Caco-2 (cell line): ENCODE measurements around the gene PAPOLB. TPM values are rescaled to one million over a fixed set of nuclear protein-coding genes. Genes with fewer than 3 reads are reported as not detected.

Experiments
- BruUV-seq: library from RNA; stranded (reverse); fragments of 400-500 nt; replicated peaks from 2 replicates; lab custom pipeline; 2021; lab: Mats Ljungman, UMichigan
- CTCF ChIA-PET: fragments of 300-600 bp; sonication (Branson Sonifier 250); formaldehyde crosslinking; loops from one replicate; lab custom pipeline; 2022; ENCODE audit warnings: antibody characterized with exemption; lab: Charles Lee
- POLR2A ChIA-PET: fragments of 300-600 bp; sonication (Branson Sonifier 250); formaldehyde crosslinking; loops from one replicate; lab custom pipeline; 2022; ENCODE audit warnings: antibody characterized with exemption; lab: Charles Lee
- DNase-seq, 2 experiments: peaks; one replicate each; pipeline versions ENCODE4 v3.0.0 to v3.0.0-alpha.2; 2020 to 2022
- H3K27me3 ChIP-seq: replicated peaks from 2 replicates; pipeline ENCODE4 v1.6.0; 2011; ENCODE audit warnings: low read length; ENCODE audit not compliant: control insufficient read depth, insufficient read depth
- H3K36me3 ChIP-seq: 2 replicates; pipeline ENCODE4 v1.5.1; 2011; ENCODE audit warnings: low read length; ENCODE audit not compliant: control insufficient read depth, insufficient read depth
- H3K4me1 ChIP-seq: fragments of 250-450 bp; sonication (Bioruptor Pico); 2 replicates; pipeline ENCODE4 v1.5.1; 2020; ENCODE audit warnings: mild to moderate bottlenecking
- H3K4me3 ChIP-seq: 2 replicates; pipeline ENCODE4 v1.5.1; 2011; ENCODE audit warnings: low read depth, mild to moderate bottlenecking, control low read depth, low read length
- H3K9me3 ChIP-seq: fragments of 250-450 bp; sonication (Bioruptor Pico); 2 replicates; pipeline ENCODE4 v1.5.1; 2020; ENCODE audit warnings: mild to moderate bottlenecking, moderate library complexity
- H3K27ac Mint-ChIP-seq: one replicate; pipeline ENCODE4 v1.8.0; 2022; ENCODE audit warnings: mixed read lengths; ENCODE audit not compliant: unreplicated experiment
- H3K27me3 Mint-ChIP-seq: one replicate; pipeline ENCODE4 v1.8.0; 2022; ENCODE audit warnings: mixed read lengths; ENCODE audit not compliant: insufficient read depth, unreplicated experiment
- H3K36me3 Mint-ChIP-seq: one replicate; pipeline ENCODE4 v1.8.0; 2022; ENCODE audit warnings: mild to moderate bottlenecking, mixed read lengths; ENCODE audit not compliant: insufficient read depth, unreplicated experiment
- H3K4me1 Mint-ChIP-seq: one replicate; pipeline ENCODE4 v1.8.0; 2022; ENCODE audit warnings: low read depth, mixed read lengths; ENCODE audit not compliant: unreplicated experiment
- H3K4me3 Mint-ChIP-seq: one replicate; pipeline ENCODE4 v1.8.0; 2022; ENCODE audit warnings: mild to moderate bottlenecking, moderate library complexity, mixed read lengths; ENCODE audit not compliant: unreplicated experiment
- H3K9me3 Mint-ChIP-seq: one replicate; pipeline ENCODE4 v1.8.0; 2022; ENCODE audit warnings: mixed read lengths; ENCODE audit not compliant: unreplicated experiment
- CTCF ChIP-seq, 2 experiments: fragments of 200-600 bp in 1 of 2; IDR thresholded peaks; 1 replicate in 1 of 2; 2 replicates in 1 of 2; pipeline versions ENCODE4 v1.5.1 to v1.8.0; 2011 to 2022; ENCODE audit warnings: antibody characterized with exemption in 1 of 2, control low read depth in 1 of 2, inconsistent platforms in 1 of 2, low read depth in 1 of 2, low read length in 1 of 2, mild to moderate bottlenecking in 1 of 2, moderate library complexity in 1 of 2; ENCODE audit not compliant: insufficient read depth in 1 of 2, severe bottlenecking in 1 of 2, unreplicated experiment in 1 of 2
- intact Hi-C: fragments of 100-400 bp; cut with micrococcal nuclease; formaldehyde crosslinking; loops from one replicate; pipeline ENCODE4 v1.10.0; 2022; ENCODE audit not compliant: unreplicated experiment
- total RNA-seq: library from RNA; stranded (reverse); gene quantifications from 2 replicates; pipeline ENCODE4 v1.2.3, GENCODE V29; 2022

The PAPOLB gene
- total RNA-seq, 1 experiment from 2014 or later, result not detected

- H3K27me3 ChIP-seq, result no peaks in the 10 kb centered on the region
- no peaks in the 10 kb centered on the region for H3K4me1 Mint-ChIP-seq
- no TSS peak for BruUV-seq
- H3K27ac Mint-ChIP-seq, result no peak overlapping the region
- H3K4me3 ChIP-seq, result no peak overlapping the region
- no peaks in the 10 kb centered on the region for H3K9me3 Mint-ChIP-seq
- no peaks in the 10 kb centered on the region for H3K4me1 ChIP-seq
- no peak overlapping the region for H3K4me3 Mint-ChIP-seq
- no peak for DNase-seq
- H3K27me3 Mint-ChIP-seq, result no peaks in the 10 kb centered on the region
- ChIA-PET CTCF (no interaction called here), POLR2A (no interaction called here)
- no peak for TF ChIP-seq CTCF (IDR thresholded peaks at IDR 0.05; ENCODE audit: insufficient read depth in 1 of 2, low read depth in 1 of 2, low read length in 1 of 2, severe bottlenecking in 1 of 2, unreplicated experiment in 1 of 2)
- intact Hi-C loops, result no loop called here
- no peaks in the 10 kb centered on the region for H3K9me3 ChIP-seq
- no peaks in the 10 kb centered on the region for H3K36me3 ChIP-seq
- H3K36me3 Mint-ChIP-seq, result no peaks in the 10 kb centered on the region
These were observed 13.6 kb upstream of the PAPOLB start for GRCh38 chr7:4875391-4875790.

- no peaks in the 10 kb centered on the region for H3K9me3 Mint-ChIP-seq
- H3K4me3 Mint-ChIP-seq, result no peak overlapping the region
- DNase-seq, result no peak
- no peaks in the 10 kb centered on the region for H3K9me3 ChIP-seq
- BruUV-seq, result no TSS peak
- H3K36me3 ChIP-seq, result no peaks in the 10 kb centered on the region
- CTCF ChIA-PET, result no interaction called here
- H3K27ac Mint-ChIP-seq, result no peak overlapping the region
- H3K27me3 ChIP-seq, result no peaks in the 10 kb centered on the region
- H3K4me1 ChIP-seq, result no peaks in the 10 kb centered on the region
- no peaks in the 10 kb centered on the region for H3K27me3 Mint-ChIP-seq
- H3K4me1 Mint-ChIP-seq, result no peaks in the 10 kb centered on the region
- no peak for TF ChIP-seq CTCF (IDR thresholded peaks at IDR 0.05; ENCODE audit: insufficient read depth in 1 of 2, low read depth in 1 of 2, low read length in 1 of 2, severe bottlenecking in 1 of 2, unreplicated experiment in 1 of 2)
- intact Hi-C loops, result no loop called here
- no peak overlapping the region for H3K4me3 ChIP-seq
- no peaks in the 10 kb centered on the region for H3K36me3 Mint-ChIP-seq
- POLR2A ChIA-PET, result no interaction called here
These were observed 11.5 kb upstream of the PAPOLB start for GRCh38 chr7:4873071-4873944.

- CTCF ChIA-PET, result no interaction called here
- no peaks in the 10 kb centered on the region for H3K36me3 Mint-ChIP-seq
- no peak overlapping the region for H3K27ac Mint-ChIP-seq
- H3K9me3 Mint-ChIP-seq, result no peaks in the 10 kb centered on the region
- no peaks in the 10 kb centered on the region for H3K4me1 Mint-ChIP-seq
- BruUV-seq, result no TSS peak
- TF ChIP-seq CTCF (IDR thresholded peaks at IDR 0.05; ENCODE audit: insufficient read depth in 1 of 2, low read depth in 1 of 2, low read length in 1 of 2, severe bottlenecking in 1 of 2, unreplicated experiment in 1 of 2), result no peak
- H3K4me3 Mint-ChIP-seq, result no peak overlapping the region
- Histone ChIP-seq H3K27me3 (no peaks in the 10 kb centered on the region), H3K36me3 (no peaks in the 10 kb centered on the region), H3K9me3 (no peaks in the 10 kb centered on the region), H3K4me3 (no peak overlapping the region), H3K4me1 (no peaks in the 10 kb centered on the region)
- no peak for DNase-seq
- no peaks in the 10 kb centered on the region for H3K27me3 Mint-ChIP-seq
- intact Hi-C loops, result no loop called here
- POLR2A ChIA-PET, result no interaction called here
These were observed 10.3 kb upstream of the PAPOLB start for GRCh38 chr7:4871930-4872675.
